ENCODE results near the gene SOX15. TPM values are rescaled to one million over a fixed set of nuclear protein-coding genes. Genes with fewer than 3 reads are reported as not detected.
A peak's percentile ranks its signal among the peaks of the same experiment; 100 is the strongest.
"Not testable (repeated sequence)": the region's sequence is repeated elsewhere in the genome, so short reads cannot be mapped to it uniquely, and the experiment has no call there.

The SOX15 gene
- polyA plus RNA-seq, 10 donors = 1.1 to 4.3 (median 2.0) TPM

GRCh38 chr17:7611635-7612293, 21.9 kb upstream of the SOX15 start:
- DNase-seq = no peak

GRCh38 chr17:7610641-7611040, 20.7 kb upstream of the SOX15 start:
- DNase-seq = no peak

GRCh38 chr17:7606280-7606679, 16.4 kb upstream of the SOX15 start:
- DNase-seq = no peak

GRCh38 chr17:7597561-7597960, 7.7 kb upstream of the SOX15 start:
- not testable (repeated sequence) for DNase-seq

GRCh38 chr17:7593296-7593695, 3.4 kb upstream of the SOX15 start:
- DNase-seq = no peak

- DNase-seq = no peak
Observed at GRCh38 chr17:7592422-7593021, 2.6 kb upstream of the SOX15 start.

GRCh38 chr17:7591596-7591995, 1.7 kb upstream of the SOX15 start:
- DNase-seq = no peak

GRCh38 chr17:7590743-7591142, 849 bp upstream of the SOX15 start:
- DNase-seq = no peak

- DNase-seq = peak; percentile 80 to 95 (median 93)
Observed at GRCh38 chr17:7589204-7589868, 558 bp downstream of the SOX15 start.

GRCh38 chr17:7588553-7589203, 1.2 kb downstream of the SOX15 start:
- no peak for DNase-seq

- peak in 2 of 3 donors; percentile 75 to 82 for DNase-seq
Observed at GRCh38 chr17:7587420-7588151, 2.3 kb downstream of the SOX15 start.

- no peak for DNase-seq
Observed at GRCh38 chr17:7586673-7587419, 3.0 kb downstream of the SOX15 start.

- peak; percentile 98 to 100 (median 99) for DNase-seq
Observed at GRCh38 chr17:7583253-7584109, 6.4 kb downstream of the SOX15 start, which contains the start of gene MPDU1. MPDU1 (plus strand) TSS chr17:7583852; CDS start chr17:7583863, 11 bp downstream.

GRCh38 chr17:7582396-7583252, 7.3 kb downstream of the SOX15 start:
- peak in 1 of 3 donors; percentile 44 for DNase-seq

GRCh38 chr17:7580604-7581575, 9.0 kb downstream of the SOX15 start:
- DNase-seq = no peak

- no peak for DNase-seq
Observed at GRCh38 chr17:7579834-7580603, 9.9 kb downstream of the SOX15 start.
